PFSK-1 (cell line): ENCODE measurements around the gene OAS1.

Experiments used
- FOXP2 ChIP-seq: optimal IDR thresholded peaks from 2 replicates; pipeline ENCODE3; 2011; ENCODE audit warnings: borderline replicate concordance, control low read depth, inconsistent platforms; ENCODE audit not compliant: insufficient read depth; ENCODE audit errors: extremely low read length, extremely low read depth
- POLR2AphosphoS5 ChIP-seq: IDR thresholded peaks from 2 replicates; pipeline ENCODE4 v1.6.1; 2012; ENCODE audit warnings: low read depth, mild to moderate bottlenecking, control low read depth, low read length, moderate library complexity
- SIN3A ChIP-seq: IDR thresholded peaks from 2 replicates; pipeline ENCODE4 v1.6.1; 2012; ENCODE audit warnings: mild to moderate bottlenecking, low read length, moderate library complexity, borderline replicate concordance; ENCODE audit not compliant: insufficient read depth
- TAF1 ChIP-seq: IDR thresholded peaks from 2 replicates; pipeline ENCODE4 v1.6.1; 2012; ENCODE audit warnings: low read length, control low read depth, borderline replicate concordance; ENCODE audit not compliant: insufficient read depth
- TF ChIP-seq, protein P1 (sequence below), 2 experiments: IDR thresholded peaks; 2 replicates each; pipeline versions ENCODE4 v1.6.1 to v1.8.0; 2011 to 2012; ENCODE audit warnings: low read depth in 2 of 2, low read length in 2 of 2, control low read depth in 1 of 2, inconsistent platforms in 1 of 2, mild to moderate bottlenecking in 1 of 2, moderate library complexity in 1 of 2; ENCODE audit not compliant: insufficient read depth in 1 of 2

The OAS1 gene

GRCh38 chr12:112894128-112894527 lies 12.6 kb upstream of the OAS1 start:
- TF ChIP-seq, protein P1, sequence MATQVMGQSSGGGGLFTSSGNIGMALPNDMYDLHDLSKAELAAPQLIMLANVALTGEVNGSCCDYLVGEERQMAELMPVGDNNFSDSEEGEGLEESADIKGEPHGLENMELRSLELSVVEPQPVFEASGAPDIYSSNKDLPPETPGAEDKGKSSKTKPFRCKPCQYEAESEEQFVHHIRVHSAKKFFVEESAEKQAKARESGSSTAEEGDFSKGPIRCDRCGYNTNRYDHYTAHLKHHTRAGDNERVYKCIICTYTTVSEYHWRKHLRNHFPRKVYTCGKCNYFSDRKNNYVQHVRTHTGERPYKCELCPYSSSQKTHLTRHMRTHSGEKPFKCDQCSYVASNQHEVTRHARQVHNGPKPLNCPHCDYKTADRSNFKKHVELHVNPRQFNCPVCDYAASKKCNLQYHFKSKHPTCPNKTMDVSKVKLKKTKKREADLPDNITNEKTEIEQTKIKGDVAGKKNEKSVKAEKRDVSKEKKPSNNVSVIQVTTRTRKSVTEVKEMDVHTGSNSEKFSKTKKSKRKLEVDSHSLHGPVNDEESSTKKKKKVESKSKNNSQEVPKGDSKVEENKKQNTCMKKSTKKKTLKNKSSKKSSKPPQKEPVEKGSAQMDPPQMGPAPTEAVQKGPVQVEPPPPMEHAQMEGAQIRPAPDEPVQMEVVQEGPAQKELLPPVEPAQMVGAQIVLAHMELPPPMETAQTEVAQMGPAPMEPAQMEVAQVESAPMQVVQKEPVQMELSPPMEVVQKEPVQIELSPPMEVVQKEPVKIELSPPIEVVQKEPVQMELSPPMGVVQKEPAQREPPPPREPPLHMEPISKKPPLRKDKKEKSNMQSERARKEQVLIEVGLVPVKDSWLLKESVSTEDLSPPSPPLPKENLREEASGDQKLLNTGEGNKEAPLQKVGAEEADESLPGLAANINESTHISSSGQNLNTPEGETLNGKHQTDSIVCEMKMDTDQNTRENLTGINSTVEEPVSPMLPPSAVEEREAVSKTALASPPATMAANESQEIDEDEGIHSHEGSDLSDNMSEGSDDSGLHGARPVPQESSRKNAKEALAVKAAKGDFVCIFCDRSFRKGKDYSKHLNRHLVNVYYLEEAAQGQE (IDR thresholded peaks at IDR 0.05; ENCODE audit: insufficient read depth in 1 of 2, low read depth in 2 of 2, low read length in 2 of 2): no peak
- TF ChIP-seq FOXP2: no peak
- no peak for TF ChIP-seq TAF1
- TF ChIP-seq POLR2AphosphoS5: no peak
- TF ChIP-seq SIN3A: no peak

DNA sequence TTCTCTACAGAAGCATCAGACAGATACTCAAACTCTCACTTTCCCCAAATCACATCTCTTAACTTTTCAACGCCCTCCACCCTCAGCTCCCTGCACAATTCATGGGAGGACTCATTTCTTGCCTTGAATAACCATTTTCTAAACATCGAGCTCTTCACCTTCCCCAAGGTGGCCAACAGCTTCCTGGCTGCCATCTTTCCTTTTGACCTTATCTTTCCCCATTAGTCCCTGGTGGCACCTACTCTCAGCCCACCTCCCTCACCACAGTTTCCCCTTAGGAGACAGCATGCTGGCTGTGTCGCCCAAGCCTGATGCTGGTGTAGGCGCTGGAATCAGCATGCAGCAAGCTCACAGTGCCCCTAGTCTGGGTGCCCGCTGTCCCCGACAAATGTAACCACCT lies 8.4 kb upstream of the OAS1 start:
- TF ChIP-seq, protein P1 (IDR thresholded peaks at IDR 0.05; ENCODE audit: insufficient read depth in 1 of 2, low read depth in 2 of 2, low read length in 2 of 2): no peak

- TF ChIP-seq POLR2AphosphoS5 (no peak), FOXP2 (no peak), SIN3A (no peak), TAF1 (no peak)
- TF ChIP-seq, protein P1 (IDR thresholded peaks at IDR 0.05; ENCODE audit: insufficient read depth in 1 of 2, low read depth in 2 of 2, low read length in 2 of 2): no peak
Observed at GRCh38 chr12:112900298-112901145, 6.2 kb upstream of the OAS1 start.

DNA sequence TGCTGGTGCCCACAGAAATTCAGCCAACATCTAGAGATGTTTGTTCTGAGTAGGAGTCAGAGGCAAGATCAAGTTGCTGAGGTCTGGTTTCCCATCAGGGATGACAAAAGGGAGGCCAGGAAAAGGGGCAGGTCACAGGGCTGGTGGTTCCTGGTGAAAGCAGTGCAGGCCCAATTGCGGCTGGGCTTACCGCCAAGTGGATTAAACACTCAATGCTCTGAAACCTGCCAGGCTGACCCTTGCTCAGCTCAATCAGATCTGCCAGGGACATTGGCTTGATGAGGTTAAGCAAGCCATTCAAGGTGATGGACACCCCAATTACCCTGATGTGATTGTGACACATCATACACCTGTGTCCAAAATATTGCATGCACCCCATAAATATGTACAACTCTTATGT lies 5.5 kb upstream of the OAS1 start:
- TF ChIP-seq, protein P1 (IDR thresholded peaks at IDR 0.05; ENCODE audit: insufficient read depth in 1 of 2, low read depth in 2 of 2, low read length in 2 of 2): no peak
- TF ChIP-seq TAF1 (no peak), FOXP2 (no peak), POLR2AphosphoS5 (no peak), SIN3A (no peak)

- TF ChIP-seq, protein P1 (IDR thresholded peaks at IDR 0.05; ENCODE audit: insufficient read depth in 1 of 2, low read depth in 2 of 2, low read length in 2 of 2): no peak
- no peak for TF ChIP-seq POLR2AphosphoS5
- TF ChIP-seq TAF1: no peak
- no peak for TF ChIP-seq FOXP2
- TF ChIP-seq SIN3A: no peak
Observed at GRCh38 chr12:112904571-112904970, 2.2 kb upstream of the OAS1 start.
